GM19438 (cell line): Measurements from ENCODE around the gene PROZ.

Experiments used
- ATAC-seq: cut with Tn5 transposase; IDR thresholded peaks from one replicate; pipeline ENCODE4 v1.9.1; 2021; ENCODE audit warnings: low read depth; ENCODE audit not compliant: unreplicated experiment

The PROZ gene

GRCh38 chr13:113196970-113197737 is 38.7 kb downstream of the PROZ start:
- no peak for ATAC-seq

- ATAC-seq, result no peak
These were observed 43.4 kb downstream of the PROZ start for GRCh38 chr13:113201815-113202214.

- no peak for ATAC-seq
These were observed 44.5 kb downstream of the PROZ start for GRCh38 chr13:113202912-113203311.

- ATAC-seq, result no peak
These were observed 45.3 kb downstream of the PROZ start for GRCh38 chr13:113203507-113204377.

GRCh38 chr13:113204378-113204734 is 45.9 kb downstream of the PROZ start:
- no peak for ATAC-seq

- ATAC-seq, result no peak
These were observed 47.0 kb downstream of the PROZ start for GRCh38 chr13:113205428-113205931.

GRCh38 chr13:113207460-113207859 is 49.0 kb downstream of the PROZ start:
- no peak for ATAC-seq

GRCh38 chr13:113207890-113208420 is 49.5 kb downstream of the PROZ start:
- peak; percentile 8 for ATAC-seq

- peak; percentile 71 for ATAC-seq
These were observed 50.2 kb downstream of the PROZ start, which contains the start of gene PCID2 for GRCh38 chr13:113208421-113209335. TSS of gene PCID2 (minus strand) at chr13:113208669. CDS start at chr13:113208634, 35 bp downstream.

GRCh38 chr13:113209336-113209758 is 50.9 kb downstream of the PROZ start, which contains the start of gene CUL4A:
TSS of gene CUL4A (plus strand) at chr13:113209613. CDS start at chr13:113209628, 15 bp downstream.
- ATAC-seq, result peak; percentile 42

- peak; percentile 22 for ATAC-seq
These were observed 51.4 kb downstream of the PROZ start for GRCh38 chr13:113209759-113210421.

- no peak for ATAC-seq
These were observed 52.4 kb downstream of the PROZ start for GRCh38 chr13:113210833-113211232.

GRCh38 chr13:113211774-113212173 is 53.3 kb downstream of the PROZ start:
- no peak for ATAC-seq

GRCh38 chr13:113216254-113217048 is 58.0 kb downstream of the PROZ start:
- no peak for ATAC-seq

GRCh38 chr13:113218586-113218985 is 60.1 kb downstream of the PROZ start:
- no peak for ATAC-seq

- ATAC-seq, result no peak
These were observed 61.0 kb downstream of the PROZ start for GRCh38 chr13:113219256-113219940.

GRCh38 chr13:113220141-113220598 is 61.7 kb downstream of the PROZ start:
- no peak for ATAC-seq

- ATAC-seq, result no peak
These were observed 62.4 kb downstream of the PROZ start for GRCh38 chr13:113220877-113221276.
